Body of pancreas (tissue), 4 donors: ENCODE results near the gene WDR49. TPM values are rescaled to one million over a fixed set of nuclear protein-coding genes. Genes with fewer than 3 reads are reported as not detected.

Source experiments
- ATAC-seq: fragments of 150-250 bp; one replicate; pipeline ENCODE4 v1.9.1; 2016
- DNase-seq, 4 donors: peaks; one replicate each; pipeline ENCODE4 v3.0.0-alpha.2; 2019
- H3K27ac ChIP-seq, 4 donors: fragments of 200-600 bp; sonication (generic); 1 replicate in 3 of 4; 2 replicates in 1 of 4; pipeline versions ENCODE4 v1.5.1 to v1.6.1; 2016 to 2019; ENCODE audit warnings: mild to moderate bottlenecking in 1 of 4, mixed read lengths in 1 of 4, moderate library complexity in 1 of 4
- H3K27me3 ChIP-seq, 2 donors: fragments of 200-600 bp; sonication (generic); one replicate each; pipeline ENCODE4 v1.6.0; 2016; ENCODE audit warnings: mild to moderate bottlenecking in 1 of 2
- H3K36me3 ChIP-seq, 2 donors: fragments of 200-600 bp; sonication (generic); replicated peaks in 1 of 2; 2 replicates each; pipeline ENCODE4 v1.5.1; 2016; ENCODE audit warnings: low read depth in 2 of 2; ENCODE audit not compliant: insufficient read depth in 1 of 2
- H3K4me1 ChIP-seq: fragments of 200-600 bp; sonication (generic); one replicate; pipeline ENCODE4 v1.6.0; 2016
- H3K4me3 ChIP-seq, 2 donors: fragments of 200-600 bp; sonication (generic); 1 replicate in 1 of 2; 2 replicates in 1 of 2; pipeline ENCODE4 v1.5.1; 2016 to 2019
- H3K9me3 ChIP-seq, 3 donors: fragments of 200-600 bp; sonication (generic); 1 replicate in 2 of 3; 2 replicates in 1 of 3; pipeline ENCODE4 v1.5.1; 2016
- CTCF ChIP-seq, 7 experiments: fragments of 450-650 bp in 4 of 7; fragments of 200-600 bp in 3 of 7; sonication (generic) in 3 of 7; IDR thresholded peaks; one replicate each; pipeline ENCODE4 v1.5.1; 2016 to 2019; ENCODE audit warnings: antibody characterized with exemption in 7 of 7
- POLR2A ChIP-seq, 3 donors: fragments of 450-650 bp; IDR thresholded peaks; one replicate each; pipeline ENCODE4 v1.6.1; 2016; ENCODE audit warnings: antibody characterized with exemption in 3 of 3, mild to moderate bottlenecking in 2 of 3
- WGBS, 2 donors: methylation state at CpG; one replicate each; pipeline ENCODE4 v1.1.5; 2017; 5-methylcytosine and 5-hydroxymethylcytosine counted together
- intact Hi-C: fragments of 100-400 bp; cut with DNase I; formaldehyde crosslinking; loops from one replicate; pipeline ENCODE4 v1.15.1; 2023
- total RNA-seq, 2 donors: library from RNA; depleted of rRNA; stranded (reverse); fragments of >200 nt; gene quantifications; one replicate each; pipeline ENCODE4 v1.1.0, GENCODE V29; 2016

WDR49 gene
- total RNA-seq, 2 donors from 2014 or later, result 0.78 to 2.3 TPM

DNA sequence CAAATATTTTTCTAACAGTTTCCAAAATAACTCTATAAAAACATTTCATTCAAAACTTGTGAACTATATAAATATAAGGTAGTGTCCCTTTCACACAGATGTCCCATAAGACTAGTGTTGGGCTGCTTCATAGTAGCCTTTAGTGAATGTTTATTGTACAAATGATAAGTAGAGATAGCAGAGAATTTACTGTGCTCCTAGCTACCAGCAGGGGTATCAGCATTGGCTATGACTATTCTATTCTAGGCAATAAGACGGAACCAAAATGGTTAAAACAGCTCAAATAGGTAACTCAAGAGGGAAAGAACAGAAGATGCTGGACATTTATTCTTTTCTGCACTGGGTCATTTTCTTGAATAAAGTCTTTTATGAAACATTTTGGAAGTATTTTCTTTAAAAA is 202.5 kb downstream of the WDR49 start:
- Histone ChIP-seq H3K4me3 (no peak overlapping the region), H3K9me3 (no peaks in the 10 kb centered on the region), H3K36me3 (peaks cover 0 to 2% of the 10 kb centered on the region in 2 donors), H3K27ac (no peak overlapping the region), H3K27me3 (no peaks in the 10 kb centered on the region), H3K4me1 (peaks cover 1% of the 10 kb centered on the region)
- DNase-seq (no peak), ATAC-seq (no peak)
- intact Hi-C loops, result no loop called here
- TF ChIP-seq CTCF (IDR thresholded peaks at IDR 0.05) (peak in 2 of 7 experiments; percentile 6 to 7), POLR2A (IDR thresholded peaks at IDR 0.05) (no peak)
- WGBS, 2 donors, result 24% methylated on average over 1 of the region's 1 CpG

DNA sequence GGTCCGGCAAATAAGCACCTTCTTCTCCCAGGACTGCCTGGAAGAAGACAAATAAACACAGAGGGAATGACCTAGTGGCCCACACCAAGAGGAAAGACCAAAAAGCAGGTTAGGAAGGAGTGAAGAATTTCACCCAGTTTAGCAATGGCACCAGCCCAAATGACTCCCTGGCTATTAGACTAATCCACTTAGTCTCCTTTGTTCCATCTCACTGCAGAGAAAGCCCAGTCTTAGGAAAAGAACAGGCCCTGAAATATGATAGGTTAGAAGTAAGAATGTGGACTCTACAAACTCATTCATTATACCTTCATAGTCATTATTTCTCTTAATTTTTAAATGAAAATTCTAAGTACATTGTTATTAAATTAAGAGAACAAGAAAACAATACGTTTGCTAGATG is 203.1 kb downstream of the WDR49 start:
- no peak for DNase-seq
- Histone ChIP-seq H3K9me3 (no peaks in the 10 kb centered on the region), H3K36me3 (peaks cover 0 to 2% of the 10 kb centered on the region in 2 donors), H3K4me1 (no peaks in the 10 kb centered on the region), H3K4me3 (no peak overlapping the region), H3K27ac (no peak overlapping the region), H3K27me3 (no peaks in the 10 kb centered on the region)
- TF ChIP-seq POLR2A (IDR thresholded peaks at IDR 0.05), result no peak
- TF ChIP-seq CTCF (IDR thresholded peaks at IDR 0.05), result no peak
- intact Hi-C loops, result no loop called here
- no peak for ATAC-seq
- WGBS, 2 donors, result 81% methylated on average over 2 of the region's 2 CpGs

GRCh38 chr3:167450195-167450594 is 203.5 kb downstream of the WDR49 start:
- Histone ChIP-seq H3K4me1 (no peaks in the 10 kb centered on the region), H3K36me3 (peaks cover 0 to 2% of the 10 kb centered on the region in 2 donors), H3K9me3 (no peaks in the 10 kb centered on the region), H3K4me3 (no peak overlapping the region), H3K27ac (no peak overlapping the region), H3K27me3 (no peaks in the 10 kb centered on the region)
- DNase-seq (no peak), ATAC-seq (no peak)
- intact Hi-C loops, result no loop called here
- TF ChIP-seq CTCF (IDR thresholded peaks at IDR 0.05) (no peak), POLR2A (IDR thresholded peaks at IDR 0.05) (no peak)
- 84 to 92% methylated on average over 5 of the region's 5 CpGs for WGBS, 2 donors

DNA sequence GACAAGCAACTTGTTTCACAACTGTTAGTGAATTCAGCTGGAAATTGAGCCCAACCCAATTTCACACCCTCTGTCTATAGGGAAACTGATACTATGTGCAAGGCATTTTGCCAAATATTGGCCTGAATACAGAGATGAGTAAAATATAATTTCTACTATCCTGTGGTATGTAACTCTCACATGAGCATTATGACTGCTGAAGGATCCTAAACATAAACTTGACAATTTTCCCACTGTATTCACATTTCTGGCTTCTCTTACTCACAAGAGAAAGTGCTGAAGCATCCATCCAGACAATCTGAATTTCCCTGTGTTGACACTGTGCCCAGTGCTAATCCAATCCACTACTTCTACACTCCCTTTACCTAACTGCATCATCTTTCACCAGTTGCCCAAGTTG is 208.3 kb downstream of the WDR49 start:
- H3K27ac ChIP-seq, result no peak overlapping the region
- ATAC-seq (no peak), DNase-seq (no peak)
- H3K36me3 ChIP-seq, result peaks cover 0 to 2% of the 10 kb centered on the region in 2 donors
- H3K9me3 ChIP-seq, result no peaks in the 10 kb centered on the region
- no peaks in the 10 kb centered on the region for H3K4me1 ChIP-seq
- no peak overlapping the region for H3K4me3 ChIP-seq
- H3K27me3 ChIP-seq, result no peaks in the 10 kb centered on the region
- intact Hi-C loops, result no loop called here
- TF ChIP-seq CTCF (IDR thresholded peaks at IDR 0.05) (no peak), POLR2A (IDR thresholded peaks at IDR 0.05) (no peak)

DNA sequence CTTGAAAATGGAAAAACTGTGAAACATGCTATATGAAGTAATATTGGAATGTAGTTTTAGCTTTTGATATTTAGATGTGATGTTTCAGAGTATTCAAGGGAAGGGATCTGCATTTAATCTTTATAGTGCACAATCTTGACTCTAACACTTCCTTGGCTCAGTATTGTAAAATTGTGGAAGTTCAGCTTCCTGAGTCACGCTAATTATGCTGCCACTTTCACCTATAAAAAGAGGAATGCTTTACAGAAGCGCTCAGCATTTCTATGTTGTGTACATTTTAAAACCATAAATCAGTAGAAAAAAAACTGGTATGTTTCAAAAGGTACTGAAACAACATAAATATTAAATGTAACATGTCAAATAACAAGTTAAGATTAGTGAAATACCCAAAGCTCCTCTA is 212.5 kb downstream of the WDR49 start:
- H3K4me3 ChIP-seq, result no peak overlapping the region
- peaks cover 10% of the 10 kb centered on the region for H3K4me1 ChIP-seq
- intact Hi-C loops, result no loop called here
- no peaks in the 10 kb centered on the region for H3K36me3 ChIP-seq
- no peaks in the 10 kb centered on the region for H3K9me3 ChIP-seq
- no peak overlapping the region for H3K27ac ChIP-seq
- DNase-seq (no peak), ATAC-seq (no peak)
- 67 to 90% methylated on average over 2 of the region's 2 CpGs for WGBS, 2 donors
- no peaks in the 10 kb centered on the region for H3K27me3 ChIP-seq
- TF ChIP-seq CTCF (IDR thresholded peaks at IDR 0.05) (no peak), POLR2A (IDR thresholded peaks at IDR 0.05) (no peak)
